Measurements from ENCODE around the gene LPGAT1.

DNA sequence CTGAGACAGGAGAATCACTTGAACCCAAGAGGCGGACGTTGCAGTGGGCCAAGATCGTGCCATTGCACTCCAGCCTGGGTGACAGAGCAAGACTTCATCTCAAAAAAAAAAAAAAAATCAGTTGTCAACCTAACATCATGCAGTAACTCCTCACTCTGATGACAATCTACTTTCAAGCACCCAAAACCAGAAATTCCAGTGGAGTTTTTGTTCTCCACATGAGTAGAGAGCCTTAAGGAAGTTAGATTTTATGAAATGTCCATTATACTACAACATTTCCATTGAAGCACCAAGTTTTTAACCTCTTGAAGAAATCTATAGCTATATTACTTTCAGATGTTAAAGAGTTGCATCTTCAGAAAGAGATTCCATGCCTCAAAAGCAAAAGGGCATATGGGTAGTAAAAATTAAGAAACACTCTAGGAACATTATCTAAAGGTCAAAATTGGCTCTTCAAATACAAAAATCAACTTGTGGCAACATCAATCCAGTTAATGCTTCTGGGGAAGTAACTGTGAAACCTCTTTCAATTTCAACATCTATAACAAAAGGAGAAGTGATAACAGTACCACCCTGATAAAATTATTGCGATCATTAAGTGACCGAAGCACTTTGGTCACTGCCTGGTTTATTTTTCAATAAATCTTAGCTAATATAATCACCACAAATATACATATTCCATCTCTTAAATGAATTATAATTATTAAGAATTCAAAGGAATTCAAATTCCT is 7.7 kb downstream of the LPGAT1 start:
- TF ChIP-seq CTCF (IDR thresholded peaks at IDR 0.05) = no peak
- TF ChIP-seq POLR2A (IDR thresholded peaks at IDR 0.05) = no peak

Measured in lower leg skin (tissue), 3 donors.